Muscle layer of duodenum (tissue), 2 donors: ENCODE data around the gene NTPCR.

Experiments used
- H3K27ac ChIP-seq: one replicate; pipeline ENCODE4 v1.7.0; 2013; ENCODE audit warnings: mild to moderate bottlenecking, low read length
- H3K27me3 ChIP-seq: one replicate; pipeline ENCODE4 v1.7.0; 2013; ENCODE audit warnings: low read depth, mild to moderate bottlenecking, control low read depth, low read length
- H3K36me3 ChIP-seq, 2 donors: one replicate each; pipeline ENCODE4 v1.7.0; 2013; ENCODE audit warnings: low read length in 2 of 2, control low read depth in 1 of 2, mild to moderate bottlenecking in 1 of 2; ENCODE audit not compliant: insufficient read depth in 2 of 2, control insufficient read depth in 1 of 2
- H3K4me1 ChIP-seq, 2 donors: one replicate each; pipeline ENCODE4 v1.7.0; 2013; ENCODE audit warnings: low read length in 2 of 2, mild to moderate bottlenecking in 2 of 2, control low read depth in 1 of 2, moderate library complexity in 1 of 2; ENCODE audit not compliant: insufficient read depth in 2 of 2, control insufficient read depth in 1 of 2
- H3K4me3 ChIP-seq, 2 donors: one replicate each; pipeline ENCODE4 v1.7.0; 2013; ENCODE audit warnings: low read length in 2 of 2, low read depth in 1 of 2, mild to moderate bottlenecking in 1 of 2
- H3K9me3 ChIP-seq, 2 donors: one replicate each; pipeline ENCODE4 v1.7.0; 2013; ENCODE audit warnings: low read length in 2 of 2, control low read depth in 1 of 2, mild to moderate bottlenecking in 1 of 2; ENCODE audit not compliant: control insufficient read depth in 1 of 2
- donor health status: healthy.

NTPCR gene

GRCh38 chr1:233024199-233024598 is 73.8 kb downstream of the NTPCR start:
- no peaks in the 10 kb centered on the region for H3K27me3 ChIP-seq
- H3K27ac ChIP-seq = no peak overlapping the region
- no peak overlapping the region for H3K4me3 ChIP-seq
- no peaks in the 10 kb centered on the region for H3K36me3 ChIP-seq
- peaks cover 0 to 13% of the 10 kb centered on the region in 2 donors for H3K4me1 ChIP-seq
- no peaks in the 10 kb centered on the region for H3K9me3 ChIP-seq

GRCh38 chr1:233025157-233025556 is 74.7 kb downstream of the NTPCR start:
- H3K9me3 ChIP-seq = no peaks in the 10 kb centered on the region
- H3K36me3 ChIP-seq = no peaks in the 10 kb centered on the region
- H3K27me3 ChIP-seq = no peaks in the 10 kb centered on the region
- peaks cover 0 to 8% of the 10 kb centered on the region in 2 donors for H3K4me1 ChIP-seq
- no peak overlapping the region for H3K27ac ChIP-seq
- no peak overlapping the region for H3K4me3 ChIP-seq

- no peaks in the 10 kb centered on the region for H3K27me3 ChIP-seq
- H3K4me3 ChIP-seq = no peak overlapping the region
- no peaks in the 10 kb centered on the region for H3K36me3 ChIP-seq
These were observed 75.2 kb downstream of the NTPCR start for GRCh38 chr1:233025567-233025966.

GRCh38 chr1:233027046-233027445 is 76.6 kb downstream of the NTPCR start:
- no peaks in the 10 kb centered on the region for H3K36me3 ChIP-seq
- no peaks in the 10 kb centered on the region for H3K4me1 ChIP-seq
- H3K4me3 ChIP-seq = no peak overlapping the region
- no peaks in the 10 kb centered on the region for H3K9me3 ChIP-seq
- no peak overlapping the region for H3K27ac ChIP-seq
- H3K27me3 ChIP-seq = no peaks in the 10 kb centered on the region

More at GRCh38 chr1:233025567-233025966, 75.2 kb downstream of the NTPCR start:
- Histone ChIP-seq H3K27ac (no peak overlapping the region), H3K9me3 (no peaks in the 10 kb centered on the region), H3K4me1 (peaks cover 0 to 6% of the 10 kb centered on the region in 2 donors)

GRCh38 chr1:233031521-233031920 is 81.1 kb downstream of the NTPCR start:
- Histone ChIP-seq H3K36me3 (no peaks in the 10 kb centered on the region), H3K4me3 (no peak overlapping the region), H3K4me1 (no peaks in the 10 kb centered on the region), H3K27me3 (no peaks in the 10 kb centered on the region), H3K9me3 (no peaks in the 10 kb centered on the region), H3K27ac (no peak overlapping the region)

- H3K27me3 ChIP-seq = no peaks in the 10 kb centered on the region
- H3K27ac ChIP-seq = no peak overlapping the region
- no peak overlapping the region for H3K4me3 ChIP-seq
- H3K4me1 ChIP-seq = no peaks in the 10 kb centered on the region
- H3K36me3 ChIP-seq = no peaks in the 10 kb centered on the region
- no peaks in the 10 kb centered on the region for H3K9me3 ChIP-seq
These were observed 82.5 kb downstream of the NTPCR start for GRCh38 chr1:233032916-233033315.

- H3K36me3 ChIP-seq = no peaks in the 10 kb centered on the region
- H3K4me1 ChIP-seq = no peaks in the 10 kb centered on the region
- H3K9me3 ChIP-seq = no peaks in the 10 kb centered on the region
- no peak overlapping the region for H3K27ac ChIP-seq
- H3K4me3 ChIP-seq = no peak overlapping the region
- H3K27me3 ChIP-seq = no peaks in the 10 kb centered on the region
These were observed 83.0 kb downstream of the NTPCR start for GRCh38 chr1:233033361-233033760.
